SKM-1 treated with dmso at 0.1 percent for 144 hours (cell line): ENCODE results near the gene SIGLEC7.
"Not testable (repeated sequence)": the region's sequence is repeated elsewhere in the genome, so short reads cannot be mapped to it uniquely, and the experiment has no call there.

Experiments used
- DNase-seq: peaks from one replicate; lab custom pipeline; 2025; ENCODE audit not compliant: unreplicated experiment; lab: John Stamatoyannopoulos, UW

SIGLEC7 gene

GRCh38 chr19:51166846-51167490 lies 24.9 kb downstream of the SIGLEC7 start:
- DNase-seq = peak; percentile 65

GRCh38 chr19:51168564-51169282 lies 26.6 kb downstream of the SIGLEC7 start:
- no peak for DNase-seq

- DNase-seq = not testable (repeated sequence)
Measured at GRCh38 chr19:51169283-51169918, 27.3 kb downstream of the SIGLEC7 start.

- no peak for DNase-seq
Measured at GRCh38 chr19:51172223-51172622, 30.1 kb downstream of the SIGLEC7 start.

- DNase-seq = no peak
Measured at GRCh38 chr19:51173681-51174080, 31.6 kb downstream of the SIGLEC7 start.

- DNase-seq = no peak
Measured at GRCh38 chr19:51179256-51179655, 37.2 kb downstream of the SIGLEC7 start.

- DNase-seq = no peak
Measured at GRCh38 chr19:51181377-51181912, 39.3 kb downstream of the SIGLEC7 start.

- peak; percentile 16 for DNase-seq
Measured at GRCh38 chr19:51181913-51182419, 39.9 kb downstream of the SIGLEC7 start.

GRCh38 chr19:51183629-51184028 lies 41.5 kb downstream of the SIGLEC7 start:
- DNase-seq = no peak

GRCh38 chr19:51185069-51185867 lies 43.2 kb downstream of the SIGLEC7 start:
- no peak for DNase-seq

GRCh38 chr19:51185868-51186215 lies 43.7 kb downstream of the SIGLEC7 start:
- no peak for DNase-seq

- DNase-seq = no peak
Measured at GRCh38 chr19:51186323-51186722, 44.2 kb downstream of the SIGLEC7 start.

GRCh38 chr19:51187395-51188226 lies 45.5 kb downstream of the SIGLEC7 start:
- no peak for DNase-seq

- no peak for DNase-seq
Measured at GRCh38 chr19:51188227-51188559, 46.1 kb downstream of the SIGLEC7 start.

GRCh38 chr19:51192689-51193088 lies 50.6 kb downstream of the SIGLEC7 start:
- DNase-seq = no peak

- no peak for DNase-seq
Measured at GRCh38 chr19:51194527-51195315, 52.6 kb downstream of the SIGLEC7 start.

GRCh38 chr19:51195316-51195586 lies 53.1 kb downstream of the SIGLEC7 start:
- no peak for DNase-seq

- DNase-seq = no peak
Measured at GRCh38 chr19:51195616-51196015, 53.5 kb downstream of the SIGLEC7 start.

GRCh38 chr19:51196181-51196580 lies 54.1 kb downstream of the SIGLEC7 start:
- no peak for DNase-seq

GRCh38 chr19:51198641-51199040 lies 56.5 kb downstream of the SIGLEC7 start:
- no peak for DNase-seq
